CD4-positive, alpha-beta T cell treated with Interleukin-1 beta for 1 hour (primary cell): ENCODE measurements around the gene OR10A7.
"Not testable (repeated sequence)": the region's sequence is repeated elsewhere in the genome, so short reads cannot be mapped to it uniquely, and the experiment has no call there.

Experiments used
- DNase-seq, 2 donors: peaks; one replicate each; pipeline ENCODE4 v3.0.0-alpha.2; 2020 to 2022

OR10A7 gene

DNA sequence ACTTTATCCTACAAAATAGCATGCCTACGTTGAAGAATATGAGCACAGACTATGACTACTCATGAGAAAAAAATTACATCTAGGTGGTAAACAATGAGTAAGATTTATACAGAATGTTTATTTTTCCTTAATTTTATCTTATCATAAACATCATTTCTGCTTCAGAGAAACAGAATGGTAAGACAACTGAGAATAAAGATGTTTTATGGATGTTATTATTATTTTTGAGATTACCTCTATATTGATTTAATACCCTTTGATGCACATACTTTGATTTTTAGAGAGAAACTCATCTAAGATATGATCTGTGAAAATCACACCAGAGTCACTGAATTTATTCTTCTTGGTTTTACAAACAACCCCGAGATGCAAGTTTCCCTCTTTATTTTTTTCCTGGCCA is at the start of gene OR10A7:
Gene OR10A7 (plus strand): TSS at position 301 of the 400 bp plus-strand sequence. CDS start 0 bp downstream, at position 301.
- DNase-seq: no peak

DNA sequence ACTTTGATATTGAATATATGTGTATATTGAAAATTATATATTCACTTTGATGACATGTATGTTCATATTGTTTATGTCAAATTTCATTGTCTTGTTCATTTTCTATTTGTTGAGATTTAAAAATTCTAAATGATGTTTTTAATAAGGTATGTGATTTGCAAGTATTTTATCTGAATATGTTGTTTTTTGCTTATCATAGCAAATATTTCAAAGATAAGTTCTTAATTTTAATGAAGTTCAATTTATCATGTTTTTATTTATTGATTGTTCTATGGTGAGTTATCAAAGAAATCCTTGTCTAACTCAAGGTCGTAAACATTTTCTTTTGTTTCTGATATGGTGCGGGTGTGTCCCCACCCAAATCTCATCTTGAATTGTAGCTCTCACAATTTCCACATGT is 49.4 kb upstream of the OR10A7 start:
- DNase-seq: no peak

DNA sequence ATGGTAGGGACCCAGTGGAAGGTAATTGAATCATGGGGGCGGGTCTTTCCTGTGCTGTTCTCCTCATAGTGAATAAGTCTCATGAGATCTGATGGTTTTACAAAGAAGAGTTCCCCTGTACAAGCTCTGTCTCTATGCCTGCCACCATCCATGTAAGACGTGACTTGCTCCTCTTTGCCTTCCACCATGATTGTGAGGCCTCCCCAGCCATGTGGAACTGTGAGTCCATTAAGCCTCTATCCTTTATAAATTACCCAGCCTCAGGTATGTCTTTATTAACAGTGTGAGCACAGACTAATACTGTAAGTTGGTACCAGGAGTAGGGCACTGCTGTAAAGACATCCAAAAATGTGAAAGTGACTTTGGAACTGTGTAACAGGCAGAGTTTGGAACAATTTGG is 49.0 kb upstream of the OR10A7 start:
- DNase-seq: not testable (repeated sequence)

DNA sequence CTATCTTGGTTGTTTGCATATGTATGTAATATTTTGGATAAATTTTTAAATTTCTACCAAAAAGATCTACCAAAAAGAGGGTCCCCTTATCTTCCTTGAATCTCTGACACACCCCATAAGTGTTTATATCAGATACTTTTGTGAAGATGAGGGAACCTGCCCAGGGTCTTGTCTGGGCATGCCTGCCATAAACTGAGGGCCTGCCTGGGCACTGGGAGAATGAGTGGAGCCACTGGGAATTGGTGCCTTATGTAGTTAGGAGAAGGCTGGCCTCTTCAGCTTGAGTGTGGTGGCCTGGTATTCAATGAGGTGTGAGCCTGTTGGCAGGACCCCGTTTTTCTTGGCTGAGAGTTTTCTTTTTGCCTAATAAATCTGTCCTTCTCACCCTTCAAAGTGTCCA is 48.1 kb upstream of the OR10A7 start:
- DNase-seq: no peak

DNA sequence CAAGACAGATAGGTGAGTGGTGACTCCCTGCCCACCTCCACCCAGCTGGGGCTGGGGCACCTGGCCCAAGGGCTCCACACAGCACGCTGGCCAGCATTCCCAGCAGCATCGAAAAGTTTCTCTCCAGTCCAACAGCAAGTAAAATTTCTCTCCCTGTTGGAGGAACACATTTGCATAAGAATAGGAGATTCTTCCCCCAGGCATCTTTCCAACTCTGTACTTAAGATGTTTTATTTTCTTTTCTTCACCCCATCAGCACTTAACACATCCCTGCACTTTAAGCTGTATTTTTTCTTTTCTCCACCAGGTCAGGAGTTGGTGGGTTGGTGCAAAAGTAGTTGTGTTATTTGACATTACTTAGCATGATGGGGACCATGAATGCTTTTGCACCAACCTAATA is 47.4 kb upstream of the OR10A7 start:
- DNase-seq: no peak

- no peak for DNase-seq
Observed at GRCh38 chr12:55188573-55188972, 32.3 kb upstream of the OR10A7 start.

- DNase-seq: peak; percentile 14 to 69
Observed at GRCh38 chr12:55188974-55189556, 31.8 kb upstream of the OR10A7 start.

GRCh38 chr12:55194382-55194781 is 26.4 kb upstream of the OR10A7 start:
- no peak for DNase-seq

DNA sequence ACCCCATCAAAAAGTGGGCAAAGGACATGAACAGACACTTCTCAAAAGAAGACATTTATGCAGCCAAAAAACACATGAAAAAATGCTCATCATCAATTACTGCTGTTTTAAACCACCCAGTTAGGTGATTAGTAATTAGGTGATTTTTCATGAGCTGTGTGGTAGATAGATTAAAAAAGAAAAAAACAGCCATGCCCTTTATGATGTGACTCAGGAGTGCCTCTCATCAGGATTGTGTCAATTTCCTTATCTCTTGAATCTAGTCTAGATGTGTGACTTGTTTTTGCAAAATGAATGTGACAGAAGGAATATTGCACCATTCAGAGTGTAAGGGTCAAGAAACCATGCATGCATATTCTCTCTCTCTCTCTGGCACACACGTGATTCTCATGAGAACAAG is 5.7 kb downstream of the OR10A7 start:
- DNase-seq: no peak

DNA sequence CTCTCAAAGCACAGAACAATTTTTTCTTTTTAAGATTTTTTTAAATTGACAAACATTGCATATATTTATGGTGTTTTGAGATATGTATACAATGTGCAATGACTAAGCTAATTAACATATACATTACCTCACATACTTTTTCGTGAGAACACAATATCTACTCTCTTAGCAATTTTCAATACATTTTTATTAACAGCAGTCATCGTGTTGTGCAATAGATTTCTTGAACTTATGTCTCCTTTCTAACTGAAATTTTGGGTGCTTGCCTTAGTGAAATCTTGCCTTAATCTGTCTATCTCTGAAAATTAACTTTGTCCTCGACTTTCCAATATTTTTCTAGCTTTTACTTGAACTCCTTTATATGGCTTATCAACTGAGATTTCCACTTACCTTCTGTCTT is 6.8 kb downstream of the OR10A7 start:
- DNase-seq: no peak

DNA sequence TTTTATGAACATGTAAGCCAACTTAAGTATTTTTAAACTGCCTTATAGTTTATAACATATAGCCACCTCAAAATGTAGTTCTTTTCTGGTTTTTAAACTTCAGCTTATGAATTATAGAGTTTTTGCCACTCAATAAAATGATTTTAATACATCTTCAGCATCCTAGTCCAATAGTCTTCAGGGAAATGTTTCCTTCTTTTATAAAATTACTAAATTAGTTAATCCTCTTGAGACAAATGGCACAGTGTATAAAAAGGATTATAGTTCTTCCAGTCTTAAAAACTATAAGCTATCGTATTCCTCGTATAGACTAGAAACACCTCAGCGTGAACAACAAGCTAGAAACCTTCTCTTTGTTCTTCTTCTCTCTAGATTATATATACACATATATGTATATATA is 23.5 kb downstream of the OR10A7 start, which contains the start of gene OR6C74:
Gene OR6C74 (plus strand): TSS at position 301 of the 400 bp plus-strand sequence. CDS start 2,679 bp downstream, outside the sequence.
- DNase-seq: no peak

DNA sequence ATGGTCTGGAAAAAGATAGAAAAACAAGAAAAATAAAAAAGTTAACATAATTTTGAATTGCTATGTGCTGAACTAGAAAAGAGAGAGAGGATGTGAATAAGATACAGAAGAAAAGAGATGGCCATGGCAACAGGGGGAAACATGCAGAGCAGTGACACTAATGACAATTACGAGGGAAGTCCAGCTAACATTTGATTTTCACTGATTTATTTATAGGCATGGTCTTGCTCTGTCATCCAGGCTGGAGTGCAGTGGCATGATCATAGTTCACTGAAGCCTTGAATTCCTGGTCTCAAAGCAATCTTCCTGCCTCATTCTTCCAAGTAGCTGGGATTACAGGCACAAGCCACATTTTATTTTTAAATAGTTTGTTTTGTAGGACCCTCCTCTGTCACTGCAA is 25.3 kb downstream of the OR10A7 start:
- DNase-seq: no peak

DNA sequence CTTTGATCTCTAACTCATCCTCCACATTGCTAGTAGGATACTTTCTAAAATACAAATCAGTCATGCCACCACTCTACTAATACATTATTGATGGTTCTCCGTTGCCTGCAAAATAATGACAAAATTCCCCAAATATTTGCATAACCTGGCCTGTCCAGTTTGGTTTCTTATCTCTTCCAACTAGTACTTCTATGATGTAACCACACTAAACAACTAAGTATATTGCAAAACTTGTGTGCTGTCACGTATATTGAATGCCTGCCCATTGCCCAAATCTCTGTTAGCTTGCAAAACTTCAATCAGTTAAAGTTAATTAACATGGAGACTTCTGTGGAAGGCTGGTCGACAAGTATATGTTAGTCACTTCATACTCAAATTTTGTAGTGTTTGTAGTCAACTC is 30.1 kb downstream of the OR10A7 start:
- DNase-seq: no peak

DNA sequence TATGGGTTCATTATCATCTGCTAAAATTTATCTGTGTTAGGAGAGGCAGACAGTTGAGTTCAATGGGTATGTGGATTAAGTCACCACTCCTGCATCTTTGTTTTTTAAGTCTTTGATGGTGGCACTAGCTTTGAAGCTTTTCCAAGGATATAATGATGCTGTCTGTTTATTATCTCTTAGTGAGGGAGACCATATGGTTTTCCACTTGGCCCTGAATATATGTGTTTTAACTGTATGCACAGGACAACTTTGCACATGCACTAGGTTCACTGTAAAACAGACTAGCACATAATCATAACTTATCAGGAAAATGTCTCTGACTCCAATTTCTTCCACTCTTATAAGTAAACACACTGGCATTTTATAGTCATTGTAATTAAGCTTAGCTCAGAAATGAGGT is 32.5 kb downstream of the OR10A7 start:
- no peak for DNase-seq

DNA sequence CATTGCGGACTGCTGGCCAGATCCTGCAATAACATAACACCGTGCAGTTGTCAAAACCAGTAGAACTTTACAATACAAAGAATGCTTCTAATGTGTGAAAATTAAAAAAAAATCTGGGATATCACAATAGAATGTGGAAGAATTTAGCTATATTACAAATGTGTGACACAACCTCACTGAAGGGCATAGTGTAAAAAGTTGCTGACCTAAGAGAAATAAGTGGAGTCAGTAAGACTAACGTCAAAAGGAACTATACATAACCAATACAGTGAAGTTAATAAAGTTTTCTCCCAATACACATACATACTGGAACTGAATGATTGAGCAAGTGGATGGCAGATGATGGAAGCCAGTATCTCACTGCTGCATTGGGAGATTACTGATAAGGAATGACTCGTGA is 36.0 kb downstream of the OR10A7 start:
- no peak for DNase-seq

DNA sequence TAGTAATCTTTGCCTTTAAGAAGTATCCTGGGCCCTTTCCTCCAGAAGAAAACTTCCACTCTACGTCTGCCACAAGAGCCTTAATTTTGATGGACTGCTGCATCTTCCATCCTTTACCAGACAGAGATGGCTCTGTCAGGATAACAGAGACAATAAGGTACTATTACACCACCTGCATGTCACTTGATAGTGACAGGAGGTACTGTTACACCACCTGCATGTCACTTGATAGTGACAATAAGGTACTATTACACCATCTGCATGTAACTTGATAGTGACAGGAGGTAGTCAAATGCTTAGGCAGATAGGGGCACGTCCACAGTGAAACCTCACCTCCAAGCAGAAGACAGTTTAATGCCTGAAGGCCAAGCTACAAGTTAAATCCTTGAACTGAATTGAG is 37.5 kb downstream of the OR10A7 start:
- no peak for DNase-seq
